Measurements from ENCODE around the gene PEX26. TPM values are rescaled to one million over a fixed set of nuclear protein-coding genes. Genes with fewer than 3 reads are reported as not detected.

PEX26 gene
- total and polyA plus RNA-seq, 2 of the 13 experiments (the other 11 are each of a cell fraction or from before 2014, with no cell fraction given) = 10.6 to 25.1 TPM

GRCh38 chr22:18029686-18030267 lies 48.0 kb upstream of the PEX26 start:
- ATAC-seq (no peak), DNase-seq (ENCODE audit: low spot score) (no peak), FAIRE-seq (no peak)
- intact Hi-C loops (cut with micrococcal nuclease; ENCODE audit: unreplicated experiment) = no loop called here
- no TSS peak for BruUV-seq (replicated peaks)
- peaks cover 32% of the 10 kb centered on the region for H3K4me1 ChIP-seq (ENCODE audit: insufficient read depth, low read length)
- no peak overlapping the region for H3K9ac ChIP-seq (ENCODE audit: insufficient read depth, low read depth, low read length)
- no peak overlapping the region for H2AFZ ChIP-seq (ENCODE audit: low read length)
- WGBS (ENCODE audit: low lambda C conversion rate) = 0% methylated on average over 2 of the region's 2 CpGs
- peaks cover 0 to 25% of the 10 kb centered on the region in 2 experiments; a peak in 4 of 5 replicates for H3K27me3 ChIP-seq (ENCODE audit: control insufficient read depth in 1 of 2, insufficient read depth in 2 of 2, low read length in 2 of 2)
- no peak overlapping the region for H3K4me2 ChIP-seq (ENCODE audit: low read depth, low read length)
- no peaks in the 10 kb centered on the region for H3K36me3 ChIP-seq (replicated peaks in 1 of 2; ENCODE audit: control insufficient read depth in 1 of 2, insufficient read depth in 2 of 2, low read length in 2 of 2)
- no peak overlapping the region for H3K4me3 ChIP-seq (replicated peaks in 1 of 3; ENCODE audit: insufficient read depth in 1 of 3, low read depth in 2 of 3, low read length in 3 of 3)
- POLR2A ChIA-PET = no interaction called here
- H3K79me2 ChIP-seq (ENCODE audit: insufficient read depth, low read length) = no peaks in the 10 kb centered on the region
- no peaks in the 10 kb centered on the region for H4K20me1 ChIP-seq (ENCODE audit: insufficient read depth, low read length)
- H3K9me3 ChIP-seq (ENCODE audit: low read length) = no peaks in the 10 kb centered on the region
- CTCF ChIA-PET (ENCODE audit: low intra/inter-chr PET ratio, low total read pairs) = interaction anchor here (0.6 kb wide), 1 partner anchor 180 kb away, joined by 4 read pairs; no protein-coding TSS in a partner anchor
- no peak overlapping the region for H3K27ac ChIP-seq (ENCODE audit: extremely low read length, insufficient read depth, low read length)
- no peak for TF ChIP-seq ZMYM4 (CRISPR knock-in tag; IDR thresholded peaks at IDR 0.05)
- in situ Hi-C loops (cut with HindIII; ENCODE audit: extremely low pct_ligation_motif_present, low pct_unique_long_range_greater_than_20kb) = loop anchor here (10.0 kb wide), 2 partner anchors 115 to 195 kb away; no protein-coding TSS in a partner anchor

GRCh38 chr22:18031695-18032454 lies 45.9 kb upstream of the PEX26 start:
- FAIRE-seq = no peak
- WGBS (ENCODE audit: low lambda C conversion rate) = 9% methylated on average over 8 of the region's 10 CpGs
- TF ChIP-seq ZBTB1 (CRISPR knock-in tag; IDR thresholded peaks at IDR 0.05; ENCODE audit: borderline replicate concordance) = no peak
- TF ChIP-seq ZNF251 (CRISPR knock-in tag; IDR thresholded peaks at IDR 0.05) = no peak
- no peak for TF ChIP-seq ELK4 (CRISPR knock-in tag; IDR thresholded peaks at IDR 0.05; ENCODE audit: borderline replicate concordance)
- no peak for TF ChIP-seq ZNF281 (CRISPR knock-in tag; IDR thresholded peaks at IDR 0.05; ENCODE audit: borderline replicate concordance)
- TF ChIP-seq ZNF589 (CRISPR knock-in tag; conservative IDR thresholded peaks at IDR 0.05) = no peak
- no peak for TF ChIP-seq ATF6 (CRISPR knock-in tag; conservative IDR thresholded peaks at IDR 0.05)
- no peak for TF ChIP-seq ZNF235 (CRISPR knock-in tag; IDR thresholded peaks at IDR 0.05; ENCODE audit: borderline replicate concordance)
- no peak for TF ChIP-seq EP300 (IDR thresholded peaks at IDR 0.05; ENCODE audit: low read depth in 2 of 2, low read length in 2 of 2)
- no peak for TF ChIP-seq EP300 (CRISPR knock-in tag; IDR thresholded peaks at IDR 0.05; ENCODE audit: borderline replicate concordance)

More at GRCh38 chr22:18031695-18032454, 45.9 kb upstream of the PEX26 start:
- H2AFZ ChIP-seq (ENCODE audit: low read length) = no peak overlapping the region
- DNase-seq (ENCODE audit: low spot score) (no peak), ATAC-seq (no peak)
- H3K27ac ChIP-seq (ENCODE audit: extremely low read length, insufficient read depth, low read length) = no peak overlapping the region
- peaks cover 42% of the 10 kb centered on the region for H3K4me1 ChIP-seq (ENCODE audit: insufficient read depth, low read length)
- POLR2A ChIA-PET = interaction anchor here (1.5 kb wide), 1 partner anchor 46 kb away, joined by 3 read pairs; the partner anchor contains the start of gene PEX26
- no peak overlapping the region for H3K9ac ChIP-seq (ENCODE audit: insufficient read depth, low read depth, low read length)
- no peaks in the 10 kb centered on the region for H3K36me3 ChIP-seq (replicated peaks in 1 of 2; ENCODE audit: control insufficient read depth in 1 of 2, insufficient read depth in 2 of 2, low read length in 2 of 2)
- peaks cover 0 to 12% of the 10 kb centered on the region in 2 experiments; a peak in 2 of 5 replicates for H3K27me3 ChIP-seq (ENCODE audit: control insufficient read depth in 1 of 2, insufficient read depth in 2 of 2, low read length in 2 of 2)
- no peak overlapping the region for H3K4me2 ChIP-seq (ENCODE audit: low read depth, low read length)
- no peaks in the 10 kb centered on the region for H3K9me3 ChIP-seq (ENCODE audit: low read length)
- no TSS peak for BruUV-seq (replicated peaks)
- no peaks in the 10 kb centered on the region for H3K79me2 ChIP-seq (ENCODE audit: insufficient read depth, low read length)
- in situ Hi-C loops (cut with HindIII; ENCODE audit: extremely low pct_ligation_motif_present, low pct_unique_long_range_greater_than_20kb) = no loop called here
- no peak overlapping the region for H3K4me3 ChIP-seq (replicated peaks in 1 of 3; ENCODE audit: insufficient read depth in 1 of 3, low read depth in 2 of 3, low read length in 3 of 3)
- CTCF ChIA-PET (ENCODE audit: low intra/inter-chr PET ratio, low total read pairs) = no interaction called here
- intact Hi-C loops (cut with micrococcal nuclease; ENCODE audit: unreplicated experiment) = no loop called here
- H4K20me1 ChIP-seq (ENCODE audit: insufficient read depth, low read length) = no peaks in the 10 kb centered on the region
